ENCODE measurements around the gene RAB27A.

Gene RAB27A

GRCh38 chr15:55241186-55241585 is 48.4 kb downstream of the RAB27A start:
- Histone ChIP-seq H2BK120ac (ENCODE audit: low read depth, low read length) (no peak overlapping the region), H3K79me1 (replicated peaks; ENCODE audit: low read length, poor library complexity, severe bottlenecking) (peaks cover 5% of the 10 kb centered on the region), H4K8ac (ENCODE audit: low read length) (no peak overlapping the region), H3K23ac (ENCODE audit: low read length in 2 of 2) (no peak overlapping the region), H2BK15ac (ENCODE audit: low read depth, poor library complexity, severe bottlenecking) (no peak overlapping the region), H2BK12ac (ENCODE audit: low read length in 2 of 2) (no peak overlapping the region), H2AFZ (ENCODE audit: low read depth, low read length) (no peak overlapping the region), H3K18ac (ENCODE audit: low read depth in 1 of 2, low read length in 2 of 2) (no peak overlapping the region), H3K4ac (ENCODE audit: low read depth in 1 of 2, low read length in 2 of 2) (no peak overlapping the region), H2AK5ac (ENCODE audit: low read length, severe bottlenecking) (no peak overlapping the region), H3K4me1 (ENCODE audit: control insufficient read depth, insufficient read depth, low read depth, low read length) (no peaks in the 10 kb centered on the region), H3K36me3 (ENCODE audit: control insufficient read depth in 1 of 2, insufficient read depth in 2 of 2, low read depth in 1 of 2, low read length in 2 of 2) (no peaks in the 10 kb centered on the region), H3K9me3 (ENCODE audit: control insufficient read depth, low read length) (no peaks in the 10 kb centered on the region), H3K27ac (ENCODE audit: low read length, poor library complexity, severe bottlenecking) (no peak overlapping the region), H3K27me3 (ENCODE audit: control insufficient read depth in 1 of 2, insufficient read depth in 1 of 2, low read length in 2 of 2) (no peaks in the 10 kb centered on the region), H2BK5ac (ENCODE audit: low read depth, low read length, poor library complexity, severe bottlenecking) (no peak overlapping the region), H3K4me3 (ENCODE audit: insufficient read depth in 1 of 2, low read depth in 1 of 2, low read length in 2 of 2) (no peak overlapping the region), H3K4me2 (ENCODE audit: low read length, poor library complexity, severe bottlenecking) (no peak overlapping the region), H3K9ac (ENCODE audit: low read length) (no peak overlapping the region), H3K14ac (ENCODE audit: low read length in 2 of 2) (no peak overlapping the region), H4K91ac (ENCODE audit: low read length) (no peak overlapping the region)
- no CpG with 5 or more reads among the region's 1 CpG for WGBS
- no peak for DNase-seq

GRCh38 chr15:55240125-55240760 is 49.4 kb downstream of the RAB27A start:
- DNase-seq, result no peak
- H3K4me3 ChIP-seq (ENCODE audit: insufficient read depth in 1 of 2, low read depth in 1 of 2, low read length in 2 of 2), result no peak overlapping the region
- no peak overlapping the region for H2BK15ac ChIP-seq (ENCODE audit: low read depth, poor library complexity, severe bottlenecking)
- no peak overlapping the region for H3K4ac ChIP-seq (ENCODE audit: low read depth in 1 of 2, low read length in 2 of 2)
- no peak overlapping the region for H3K27ac ChIP-seq (ENCODE audit: low read length, poor library complexity, severe bottlenecking)
- no peak overlapping the region for H2BK5ac ChIP-seq (ENCODE audit: low read depth, low read length, poor library complexity, severe bottlenecking)
- no peak overlapping the region for H4K8ac ChIP-seq (ENCODE audit: low read length)
- no peak overlapping the region for H4K91ac ChIP-seq (ENCODE audit: low read length)
- peak overlapping the region in 1 of 2 experiments; percentile 20 for H3K14ac ChIP-seq (ENCODE audit: low read length in 2 of 2)
- no peak overlapping the region for H3K9ac ChIP-seq (ENCODE audit: low read length)
- H3K27me3 ChIP-seq (ENCODE audit: control insufficient read depth in 1 of 2, insufficient read depth in 1 of 2, low read length in 2 of 2), result no peaks in the 10 kb centered on the region
- no peaks in the 10 kb centered on the region for H3K4me1 ChIP-seq (ENCODE audit: control insufficient read depth, insufficient read depth, low read depth, low read length)
- peaks cover 5% of the 10 kb centered on the region for H3K79me1 ChIP-seq (replicated peaks; ENCODE audit: low read length, poor library complexity, severe bottlenecking)
- H3K36me3 ChIP-seq (ENCODE audit: control insufficient read depth in 1 of 2, insufficient read depth in 2 of 2, low read depth in 1 of 2, low read length in 2 of 2), result no peaks in the 10 kb centered on the region
- no peak overlapping the region for H3K18ac ChIP-seq (ENCODE audit: low read depth in 1 of 2, low read length in 2 of 2)
- 92% methylated on average over 3 of the region's 3 CpGs for WGBS
- H2BK12ac ChIP-seq (ENCODE audit: low read length in 2 of 2), result no peak overlapping the region
- no peak overlapping the region for H2AK5ac ChIP-seq (ENCODE audit: low read length, severe bottlenecking)
- no peak overlapping the region for H3K23ac ChIP-seq (ENCODE audit: low read length in 2 of 2)
- H2AFZ ChIP-seq (ENCODE audit: low read depth, low read length), result no peak overlapping the region
- no peak overlapping the region for H2BK120ac ChIP-seq (ENCODE audit: low read depth, low read length)
- no peak overlapping the region for H3K4me2 ChIP-seq (ENCODE audit: low read length, poor library complexity, severe bottlenecking)
- no peaks in the 10 kb centered on the region for H3K9me3 ChIP-seq (ENCODE audit: control insufficient read depth, low read length)

GRCh38 chr15:55239440-55240124 is 50.0 kb downstream of the RAB27A start:
- Histone ChIP-seq H3K36me3 (ENCODE audit: control insufficient read depth in 1 of 2, insufficient read depth in 2 of 2, low read depth in 1 of 2, low read length in 2 of 2) (peaks cover 0 to 2% of the 10 kb centered on the region in 2 experiments), H3K14ac (ENCODE audit: low read length in 2 of 2) (no peak overlapping the region), H2BK15ac (ENCODE audit: low read depth, poor library complexity, severe bottlenecking) (no peak overlapping the region), H3K27me3 (ENCODE audit: control insufficient read depth in 1 of 2, insufficient read depth in 1 of 2, low read length in 2 of 2) (no peaks in the 10 kb centered on the region), H3K4ac (ENCODE audit: low read depth in 1 of 2, low read length in 2 of 2) (no peak overlapping the region), H3K4me1 (ENCODE audit: control insufficient read depth, insufficient read depth, low read depth, low read length) (no peaks in the 10 kb centered on the region), H2BK12ac (ENCODE audit: low read length in 2 of 2) (no peak overlapping the region), H4K91ac (ENCODE audit: low read length) (no peak overlapping the region), H3K79me1 (replicated peaks; ENCODE audit: low read length, poor library complexity, severe bottlenecking) (peaks cover 5% of the 10 kb centered on the region), H3K23ac (ENCODE audit: low read length in 2 of 2) (no peak overlapping the region), H3K4me3 (ENCODE audit: insufficient read depth in 1 of 2, low read depth in 1 of 2, low read length in 2 of 2) (no peak overlapping the region), H3K4me2 (ENCODE audit: low read length, poor library complexity, severe bottlenecking) (no peak overlapping the region), H4K8ac (ENCODE audit: low read length) (no peak overlapping the region), H3K9me3 (ENCODE audit: control insufficient read depth, low read length) (no peaks in the 10 kb centered on the region), H2BK120ac (ENCODE audit: low read depth, low read length) (peak overlapping the region; percentile 49), H3K27ac (ENCODE audit: low read length, poor library complexity, severe bottlenecking) (no peak overlapping the region), H2AFZ (ENCODE audit: low read depth, low read length) (no peak overlapping the region), H3K9ac (ENCODE audit: low read length) (no peak overlapping the region), H2BK5ac (ENCODE audit: low read depth, low read length, poor library complexity, severe bottlenecking) (no peak overlapping the region), H2AK5ac (ENCODE audit: low read length, severe bottlenecking) (no peak overlapping the region), H3K18ac (ENCODE audit: low read depth in 1 of 2, low read length in 2 of 2) (no peak overlapping the region)
- 96% methylated on average over 3 of the region's 5 CpGs for WGBS
- no peak for DNase-seq

GRCh38 chr15:55238877-55239276 is 50.7 kb downstream of the RAB27A start:
- H4K91ac ChIP-seq (ENCODE audit: low read length), result no peak overlapping the region
- no peaks in the 10 kb centered on the region for H3K4me1 ChIP-seq (ENCODE audit: control insufficient read depth, insufficient read depth, low read depth, low read length)
- no peak overlapping the region for H2BK15ac ChIP-seq (ENCODE audit: low read depth, poor library complexity, severe bottlenecking)
- H2BK12ac ChIP-seq (ENCODE audit: low read length in 2 of 2), result no peak overlapping the region
- H2BK120ac ChIP-seq (ENCODE audit: low read depth, low read length), result no peak overlapping the region
- no peak overlapping the region for H4K8ac ChIP-seq (ENCODE audit: low read length)
- H3K4me2 ChIP-seq (ENCODE audit: low read length, poor library complexity, severe bottlenecking), result no peak overlapping the region
- H3K4ac ChIP-seq (ENCODE audit: low read depth in 1 of 2, low read length in 2 of 2), result no peak overlapping the region
- H3K4me3 ChIP-seq (ENCODE audit: insufficient read depth in 1 of 2, low read depth in 1 of 2, low read length in 2 of 2), result no peak overlapping the region
- H3K36me3 ChIP-seq (ENCODE audit: control insufficient read depth in 1 of 2, insufficient read depth in 2 of 2, low read depth in 1 of 2, low read length in 2 of 2), result peaks cover 0 to 7% of the 10 kb centered on the region in 2 experiments
- H3K9me3 ChIP-seq (ENCODE audit: control insufficient read depth, low read length), result no peaks in the 10 kb centered on the region
- no peak overlapping the region for H3K18ac ChIP-seq (ENCODE audit: low read depth in 1 of 2, low read length in 2 of 2)
- no peak overlapping the region for H2AFZ ChIP-seq (ENCODE audit: low read depth, low read length)
- no peak overlapping the region for H3K23ac ChIP-seq (ENCODE audit: low read length in 2 of 2)
- no peak overlapping the region for H3K9ac ChIP-seq (ENCODE audit: low read length)
- peaks cover 2% of the 10 kb centered on the region for H3K79me1 ChIP-seq (replicated peaks; ENCODE audit: low read length, poor library complexity, severe bottlenecking)
- no CpG with 5 or more reads among the region's 2 CpGs for WGBS
- H3K14ac ChIP-seq (ENCODE audit: low read length in 2 of 2), result no peak overlapping the region
- no peak overlapping the region for H2BK5ac ChIP-seq (ENCODE audit: low read depth, low read length, poor library complexity, severe bottlenecking)
- DNase-seq, result no peak
- H3K27ac ChIP-seq (ENCODE audit: low read length, poor library complexity, severe bottlenecking), result no peak overlapping the region
- H2AK5ac ChIP-seq (ENCODE audit: low read length, severe bottlenecking), result no peak overlapping the region
- H3K27me3 ChIP-seq (ENCODE audit: control insufficient read depth in 1 of 2, insufficient read depth in 1 of 2, low read length in 2 of 2), result no peaks in the 10 kb centered on the region

Data from mesenchymal stem cell (in vitro differentiated cells and primary cell).